MG63 (cell line): Measurements from ENCODE around the gene DRAM1. TPM values are rescaled to one million over a fixed set of nuclear protein-coding genes. Genes with fewer than 3 reads are reported as not detected.

Experiments used
- DNase-seq: peaks from one replicate; pipeline ENCODE4 v3.0.0-alpha.2; 2020
- H3K27me3 ChIP-seq: fragments of 250-450 bp; sonication (Bioruptor Pico); 2 replicates; pipeline ENCODE4 v1.5.1; 2020; ENCODE audit warnings: mild to moderate bottlenecking, moderate library complexity
- H3K36me3 ChIP-seq: fragments of 250-450 bp; sonication (Bioruptor Pico); 2 replicates; pipeline ENCODE4 v1.5.1; 2020; ENCODE audit warnings: mild to moderate bottlenecking, moderate library complexity
- H3K4me3 ChIP-seq: fragments of 250-450 bp; sonication (Bioruptor Pico); 2 replicates; pipeline ENCODE4 v1.5.1; 2020; ENCODE audit warnings: mild to moderate bottlenecking, moderate library complexity
- H3K9me3 ChIP-seq: fragments of 250-450 bp; sonication (Bioruptor Pico); 2 replicates; pipeline ENCODE4 v1.5.1; 2020; ENCODE audit warnings: mild to moderate bottlenecking, moderate library complexity
- total RNA-seq: library from RNA; depleted of rRNA; stranded (reverse); fragments of >200 nt; shearing (Covaris generic); gene quantifications from 2 replicates; pipeline ENCODE4 v1.2.3, GENCODE V29; 2014; ENCODE audit warnings: low replicate concordance

Gene DRAM1
- total RNA-seq, 1 experiment from 2014 or later, result 8.8 TPM

GRCh38 chr12:101924618-101925017 is 47.2 kb downstream of the DRAM1 start:
- no peaks in the 10 kb centered on the region for H3K9me3 ChIP-seq
- DNase-seq, result peak; percentile 45
- peaks cover 5% of the 10 kb centered on the region; the same call in 1 of the 2 replicates for H3K36me3 ChIP-seq
- no peaks in the 10 kb centered on the region for H3K27me3 ChIP-seq
- no peak overlapping the region for H3K4me3 ChIP-seq

- Histone ChIP-seq H3K4me3 (no peak overlapping the region), H3K36me3 (peaks cover 5% of the 10 kb centered on the region; the same call in 1 of the 2 replicates), H3K9me3 (no peaks in the 10 kb centered on the region), H3K27me3 (no peaks in the 10 kb centered on the region)
- peak; percentile 59 for DNase-seq
Measured at GRCh38 chr12:101925361-101925760, 48.0 kb downstream of the DRAM1 start.

- Histone ChIP-seq H3K4me3 (no peak overlapping the region), H3K27me3 (no peaks in the 10 kb centered on the region), H3K36me3 (peaks cover 5% of the 10 kb centered on the region; the same call in 1 of the 2 replicates), H3K9me3 (no peaks in the 10 kb centered on the region)
- no peak for DNase-seq
Measured at GRCh38 chr12:101925935-101926334, 48.6 kb downstream of the DRAM1 start.

- Histone ChIP-seq H3K27me3 (no peaks in the 10 kb centered on the region), H3K36me3 (0 out of 2 replicates have a peak, but pooled peaks cover 2% of the 10 kb centered on the region), H3K4me3 (no peak overlapping the region), H3K9me3 (no peaks in the 10 kb centered on the region)
- DNase-seq, result no peak
Measured at GRCh38 chr12:101927036-101927435, 49.7 kb downstream of the DRAM1 start.

GRCh38 chr12:101927999-101928398 is 50.6 kb downstream of the DRAM1 start:
- Histone ChIP-seq H3K4me3 (no peak overlapping the region), H3K27me3 (no peaks in the 10 kb centered on the region), H3K9me3 (no peaks in the 10 kb centered on the region), H3K36me3 (0 out of 2 replicates have a peak, but pooled peaks cover 2% of the 10 kb centered on the region)
- DNase-seq, result no peak

- H3K9me3 ChIP-seq, result no peaks in the 10 kb centered on the region
- no peak for DNase-seq
- no peak overlapping the region for H3K4me3 ChIP-seq
- H3K36me3 ChIP-seq, result no peaks in the 10 kb centered on the region
- no peaks in the 10 kb centered on the region for H3K27me3 ChIP-seq
Measured at GRCh38 chr12:101928556-101928955, 51.2 kb downstream of the DRAM1 start.

- Histone ChIP-seq H3K27me3 (no peaks in the 10 kb centered on the region), H3K9me3 (no peaks in the 10 kb centered on the region), H3K4me3 (no peak overlapping the region), H3K36me3 (no peaks in the 10 kb centered on the region)
- no peak for DNase-seq
Measured at GRCh38 chr12:101929365-101930041, 52.1 kb downstream of the DRAM1 start.

GRCh38 chr12:101931498-101932326 is 54.3 kb downstream of the DRAM1 start:
- DNase-seq, result no peak
- Histone ChIP-seq H3K4me3 (no peak overlapping the region), H3K36me3 (no peaks in the 10 kb centered on the region), H3K27me3 (no peaks in the 10 kb centered on the region), H3K9me3 (no peaks in the 10 kb centered on the region)

GRCh38 chr12:101933866-101934514 is 56.6 kb downstream of the DRAM1 start:
- H3K36me3 ChIP-seq, result no peaks in the 10 kb centered on the region
- no peaks in the 10 kb centered on the region for H3K9me3 ChIP-seq
- no peak for DNase-seq

GRCh38 chr12:101935890-101936746 is 58.7 kb downstream of the DRAM1 start:
- Histone ChIP-seq H3K36me3 (no peaks in the 10 kb centered on the region), H3K9me3 (no peaks in the 10 kb centered on the region), H3K27me3 (no peaks in the 10 kb centered on the region), H3K4me3 (no peak overlapping the region)
- peak; percentile 17 for DNase-seq

More at GRCh38 chr12:101933866-101934514, 56.6 kb downstream of the DRAM1 start:
- Histone ChIP-seq H3K4me3 (no peak overlapping the region), H3K27me3 (no peaks in the 10 kb centered on the region)

- no peak for DNase-seq
- Histone ChIP-seq H3K4me3 (no peak overlapping the region), H3K36me3 (no peaks in the 10 kb centered on the region), H3K9me3 (no peaks in the 10 kb centered on the region), H3K27me3 (no peaks in the 10 kb centered on the region)
Measured at GRCh38 chr12:101939306-101939705, 61.9 kb downstream of the DRAM1 start.

GRCh38 chr12:101939856-101940265 is 62.5 kb downstream of the DRAM1 start:
- H3K27me3 ChIP-seq, result no peaks in the 10 kb centered on the region
- no peaks in the 10 kb centered on the region for H3K36me3 ChIP-seq
- H3K4me3 ChIP-seq, result no peak overlapping the region
- peak; percentile 30 for DNase-seq
- no peaks in the 10 kb centered on the region for H3K9me3 ChIP-seq

GRCh38 chr12:101940400-101940950 is 63.1 kb downstream of the DRAM1 start:
- DNase-seq, result no peak
- H3K9me3 ChIP-seq, result no peaks in the 10 kb centered on the region
- no peaks in the 10 kb centered on the region for H3K27me3 ChIP-seq
- H3K4me3 ChIP-seq, result no peak overlapping the region
- no peaks in the 10 kb centered on the region for H3K36me3 ChIP-seq

GRCh38 chr12:101941306-101942249 is 64.2 kb downstream of the DRAM1 start:
- no peak for DNase-seq
- Histone ChIP-seq H3K36me3 (no peaks in the 10 kb centered on the region), H3K9me3 (no peaks in the 10 kb centered on the region), H3K27me3 (no peaks in the 10 kb centered on the region), H3K4me3 (no peak overlapping the region)

- Histone ChIP-seq H3K36me3 (no peaks in the 10 kb centered on the region), H3K9me3 (no peaks in the 10 kb centered on the region)
Measured at GRCh38 chr12:101942250-101942605, 64.8 kb downstream of the DRAM1 start.

More at GRCh38 chr12:101942250-101942605, 64.8 kb downstream of the DRAM1 start:
- DNase-seq, result no peak
- H3K27me3 ChIP-seq, result no peaks in the 10 kb centered on the region
- H3K4me3 ChIP-seq, result no peak overlapping the region
